HG03520 (cell line): ENCODE measurements around the gene COL4A1.

ENCODE experiments used
- ATAC-seq: cut with Tn5 transposase; IDR thresholded peaks from one replicate; pipeline ENCODE4 v1.9.1; 2021; ENCODE audit warnings: mild to moderate bottlenecking, moderate library complexity; ENCODE audit not compliant: unreplicated experiment

The COL4A1 gene

GRCh38 chr13:110209950-110210603 is 96.9 kb downstream of the COL4A1 start:
- no peak for ATAC-seq

GRCh38 chr13:110208116-110208515 is 98.8 kb downstream of the COL4A1 start:
- no peak for ATAC-seq

GRCh38 chr13:110206996-110207395 is 100.0 kb downstream of the COL4A1 start:
- ATAC-seq: no peak

- ATAC-seq: no peak
Observed at GRCh38 chr13:110206185-110206584, 100.8 kb downstream of the COL4A1 start.

GRCh38 chr13:110201114-110201513 is 105.8 kb downstream of the COL4A1 start:
- no peak for ATAC-seq

GRCh38 chr13:110200276-110200870 is 106.6 kb downstream of the COL4A1 start:
- no peak for ATAC-seq

GRCh38 chr13:110199046-110199831 is 107.7 kb downstream of the COL4A1 start:
- ATAC-seq: no peak

- no peak for ATAC-seq
Observed at GRCh38 chr13:110197471-110197870, 109.5 kb downstream of the COL4A1 start.

- ATAC-seq: no peak
Observed at GRCh38 chr13:110197026-110197425, 109.9 kb downstream of the COL4A1 start.

GRCh38 chr13:110195547-110196485 is 111.1 kb downstream of the COL4A1 start:
- ATAC-seq: no peak

GRCh38 chr13:110194451-110194850 is 112.5 kb downstream of the COL4A1 start:
- no peak for ATAC-seq

GRCh38 chr13:110193491-110193890 is 113.5 kb downstream of the COL4A1 start:
- ATAC-seq: no peak

- no peak for ATAC-seq
Observed at GRCh38 chr13:110192472-110192871, 114.5 kb downstream of the COL4A1 start.

GRCh38 chr13:110187641-110188161 is 119.3 kb downstream of the COL4A1 start:
- ATAC-seq: no peak

- ATAC-seq: no peak
Observed at GRCh38 chr13:110186231-110186855, 120.6 kb downstream of the COL4A1 start.

GRCh38 chr13:110185696-110186095 is 121.3 kb downstream of the COL4A1 start:
- no peak for ATAC-seq

GRCh38 chr13:110183910-110184309 is 123.0 kb downstream of the COL4A1 start:
- no peak for ATAC-seq

GRCh38 chr13:110182461-110182860 is 124.5 kb downstream of the COL4A1 start:
- ATAC-seq: no peak

GRCh38 chr13:110182003-110182402 is 125.0 kb downstream of the COL4A1 start:
- ATAC-seq: no peak

GRCh38 chr13:110179857-110180147 is 127.2 kb downstream of the COL4A1 start:
- no peak for ATAC-seq
